ENCODE measurements around the gene MORC2.

The MORC2 gene

GRCh38 chr22:30992565-30992964 is 24.0 kb upstream of the MORC2 start:
- DNase-seq (ENCODE audit: low read depth, low spot score), result no peak
- H3K4me3 ChIP-seq (ENCODE audit: low read depth, low read length), result no peak overlapping the region
- TF ChIP-seq CTCF (IDR thresholded peaks at IDR 0.05; ENCODE audit: insufficient read depth, low read length, missing control alignments), result no peak
- CTCF ChIA-PET, result interaction anchor here (0.6 kb wide), 1 partner anchor 352 kb away, joined by 3 read pairs; no protein-coding TSS in a partner anchor
- POLR2A ChIA-PET, result no interaction called here

- POLR2A ChIA-PET, result no interaction called here
- no peak overlapping the region for H3K4me3 ChIP-seq (ENCODE audit: low read depth, low read length)
- DNase-seq (ENCODE audit: low read depth, low spot score), result no peak
- no peak for TF ChIP-seq CTCF (IDR thresholded peaks at IDR 0.05; ENCODE audit: insufficient read depth, low read length, missing control alignments)
- CTCF ChIA-PET, result no interaction called here
These were observed 22.1 kb upstream of the MORC2 start for GRCh38 chr22:30990690-30991089.

- TF ChIP-seq CTCF (IDR thresholded peaks at IDR 0.05; ENCODE audit: insufficient read depth, low read length, missing control alignments), result no peak
- DNase-seq (ENCODE audit: low read depth, low spot score), result no peak
- H3K4me3 ChIP-seq (ENCODE audit: low read depth, low read length), result no peak overlapping the region
- ChIA-PET CTCF (no interaction called here), POLR2A (no interaction called here)
These were observed 20.9 kb upstream of the MORC2 start for GRCh38 chr22:30989474-30989873.

- TF ChIP-seq CTCF (IDR thresholded peaks at IDR 0.05; ENCODE audit: insufficient read depth, low read length, missing control alignments), result no peak
- no peak for DNase-seq (ENCODE audit: low read depth, low spot score)
- POLR2A ChIA-PET, result no interaction called here
- no peak overlapping the region for H3K4me3 ChIP-seq (ENCODE audit: low read depth, low read length)
- CTCF ChIA-PET, result no interaction called here
These were observed 17.1 kb upstream of the MORC2 start for GRCh38 chr22:30985561-30986208.

GRCh38 chr22:30984317-30984716 is 15.7 kb upstream of the MORC2 start:
- ChIA-PET CTCF (no interaction called here), POLR2A (no interaction called here)
- no peak overlapping the region for H3K4me3 ChIP-seq (ENCODE audit: low read depth, low read length)
- TF ChIP-seq CTCF (IDR thresholded peaks at IDR 0.05; ENCODE audit: insufficient read depth, low read length, missing control alignments), result no peak
- no peak for DNase-seq (ENCODE audit: low read depth, low spot score)

- ChIA-PET POLR2A (no interaction called here), CTCF (no interaction called here)
- DNase-seq (ENCODE audit: low read depth, low spot score), result no peak
- no peak overlapping the region for H3K4me3 ChIP-seq (ENCODE audit: low read depth, low read length)
- TF ChIP-seq CTCF (IDR thresholded peaks at IDR 0.05; ENCODE audit: insufficient read depth, low read length, missing control alignments), result no peak
These were observed 13.9 kb upstream of the MORC2 start for GRCh38 chr22:30982512-30982911.

Data from AG04449 (cell line).